ENCODE results near the gene UNC5B. TPM values are rescaled to one million over a fixed set of nuclear protein-coding genes. Genes with fewer than 3 reads are reported as not detected.

The UNC5B gene
- total RNA-seq, 3 donors from 2014 or later: 0.26 to 0.43 (median 0.35) TPM

DNA sequence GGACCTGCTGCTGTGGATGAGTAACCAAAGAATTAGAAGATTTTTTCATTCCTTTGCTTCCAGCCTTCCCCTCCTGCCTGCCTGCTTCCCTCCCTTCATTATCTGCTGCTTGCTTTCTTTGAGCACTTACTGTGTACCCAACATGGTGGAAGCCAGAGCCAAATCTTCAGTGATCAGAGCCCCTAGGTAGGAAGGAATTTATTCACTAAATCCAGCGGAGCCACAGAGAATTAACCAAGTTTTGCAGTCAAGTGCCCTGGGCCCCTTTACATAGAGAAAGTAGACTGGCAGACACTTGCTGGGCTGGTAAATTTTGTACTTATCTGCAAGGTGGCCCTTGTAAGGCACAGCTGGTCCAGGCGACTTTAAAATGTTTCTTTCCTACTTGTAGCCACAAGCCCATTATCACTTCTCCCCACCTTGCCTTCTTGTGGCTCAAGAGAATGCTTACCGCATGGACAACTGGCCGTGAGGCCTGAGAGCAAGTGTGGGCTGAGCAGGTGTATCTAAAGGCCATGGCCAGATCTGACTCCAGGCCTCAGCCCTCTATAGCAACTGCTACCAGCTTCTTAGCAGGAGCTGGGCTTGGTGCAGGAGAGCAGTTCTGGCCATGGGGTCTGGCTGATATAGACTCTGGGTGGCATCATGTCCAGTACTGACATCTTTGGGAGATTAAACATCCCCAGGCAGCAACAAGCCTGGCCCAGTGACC is 11.1 kb downstream of the UNC5B start:
- Mint-ChIP-seq H3K9me3 (no peaks in the 10 kb centered on the region), H3K36me3 (ENCODE audit: insufficient read depth) (no peaks in the 10 kb centered on the region), H3K27me3 (ENCODE audit: low read depth) (peaks cover 12% of the 10 kb centered on the region), H3K4me3 (no peak overlapping the region), H3K4me1 (ENCODE audit: low read depth) (no peaks in the 10 kb centered on the region)
- ATAC-seq (no peak), DNase-seq (no peak)

DNA sequence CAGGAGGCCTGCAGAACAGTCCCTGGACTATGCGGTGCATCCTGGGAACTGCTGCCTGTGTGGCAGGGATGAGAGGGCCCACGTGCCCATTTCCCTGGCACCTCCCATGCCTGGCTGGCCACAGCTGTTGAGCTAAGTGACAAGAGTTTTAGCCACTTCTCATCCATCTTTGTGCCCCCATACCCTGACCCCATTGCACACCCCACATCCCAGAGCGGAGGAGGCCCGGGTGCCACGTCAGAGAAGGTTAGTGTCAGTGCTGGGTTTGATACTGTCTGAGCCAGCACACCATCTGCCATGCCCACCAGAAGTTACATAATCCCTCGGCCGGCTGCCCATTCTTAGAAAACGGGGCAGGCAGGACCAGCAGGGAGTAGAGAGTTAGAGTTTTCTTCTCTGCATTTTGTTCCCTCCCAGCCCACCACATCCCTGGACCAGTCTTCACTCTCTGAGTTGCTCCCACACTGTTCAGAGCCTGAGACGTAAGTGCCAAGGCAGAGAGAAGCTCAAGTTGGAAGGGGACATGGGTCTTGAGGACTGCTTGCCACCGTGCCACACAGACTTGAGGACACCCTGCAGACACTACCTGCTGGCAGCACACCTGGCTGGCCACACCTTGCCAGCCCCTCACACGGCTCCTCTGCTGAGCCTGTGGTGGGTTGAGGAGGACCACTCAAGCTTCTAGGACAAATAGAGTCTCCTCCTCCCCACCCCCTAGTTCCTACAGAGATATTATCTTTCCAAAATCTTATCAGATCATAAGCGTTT is 13.1 kb downstream of the UNC5B start:
- Mint-ChIP-seq H3K4me3 (no peak overlapping the region), H3K36me3 (ENCODE audit: insufficient read depth) (no peaks in the 10 kb centered on the region), H3K9me3 (no peaks in the 10 kb centered on the region), H3K4me1 (ENCODE audit: low read depth) (no peaks in the 10 kb centered on the region), H3K27me3 (ENCODE audit: low read depth) (peaks cover 4% of the 10 kb centered on the region)
- no peak for ATAC-seq
- DNase-seq: no peak

DNA sequence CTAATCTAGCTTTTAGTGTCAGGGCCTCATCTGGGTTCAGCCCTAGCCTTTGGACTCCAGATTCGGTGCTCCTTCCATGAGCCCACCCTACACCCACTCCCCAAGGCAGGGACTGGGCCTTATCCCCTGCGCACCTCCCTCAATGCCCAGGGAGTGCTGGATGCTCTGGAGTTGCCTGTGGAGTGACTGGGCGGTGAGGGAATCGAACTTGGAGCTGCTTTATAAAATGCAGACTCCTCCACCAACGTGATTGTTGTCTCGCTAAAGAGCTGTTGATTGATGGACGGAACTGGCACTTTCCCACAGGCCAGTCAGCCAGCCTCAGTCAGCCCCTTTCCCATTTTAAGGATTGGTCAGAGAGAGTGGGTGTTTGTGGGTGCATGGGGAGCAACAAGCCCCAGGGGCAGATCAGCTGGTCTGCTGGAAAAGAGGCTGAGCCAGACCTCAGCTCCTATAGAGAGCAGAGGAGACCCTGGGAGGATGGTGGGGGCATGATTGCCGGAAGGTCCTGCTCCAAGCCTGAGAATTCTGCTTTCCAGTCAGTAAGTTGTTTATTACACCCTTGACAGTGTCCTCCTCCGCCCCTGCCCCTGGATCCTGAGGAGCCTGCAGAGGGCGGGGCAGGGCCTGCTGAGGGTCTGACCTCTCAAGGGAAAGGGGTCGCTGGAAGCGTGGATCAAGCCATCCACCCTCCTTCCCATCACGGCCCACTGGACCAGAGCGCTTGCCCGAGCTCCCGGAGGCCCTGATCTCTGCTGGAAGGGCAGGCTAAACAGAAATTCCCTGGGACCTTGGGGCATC is 16.7 kb downstream of the UNC5B start:
- Mint-ChIP-seq H3K9me3 (no peaks in the 10 kb centered on the region), H3K27me3 (ENCODE audit: low read depth) (peaks cover 8% of the 10 kb centered on the region), H3K4me1 (ENCODE audit: low read depth) (no peaks in the 10 kb centered on the region), H3K4me3 (no peak overlapping the region), H3K36me3 (ENCODE audit: insufficient read depth) (no peaks in the 10 kb centered on the region)
- ATAC-seq: no peak
- DNase-seq: no peak

DNA sequence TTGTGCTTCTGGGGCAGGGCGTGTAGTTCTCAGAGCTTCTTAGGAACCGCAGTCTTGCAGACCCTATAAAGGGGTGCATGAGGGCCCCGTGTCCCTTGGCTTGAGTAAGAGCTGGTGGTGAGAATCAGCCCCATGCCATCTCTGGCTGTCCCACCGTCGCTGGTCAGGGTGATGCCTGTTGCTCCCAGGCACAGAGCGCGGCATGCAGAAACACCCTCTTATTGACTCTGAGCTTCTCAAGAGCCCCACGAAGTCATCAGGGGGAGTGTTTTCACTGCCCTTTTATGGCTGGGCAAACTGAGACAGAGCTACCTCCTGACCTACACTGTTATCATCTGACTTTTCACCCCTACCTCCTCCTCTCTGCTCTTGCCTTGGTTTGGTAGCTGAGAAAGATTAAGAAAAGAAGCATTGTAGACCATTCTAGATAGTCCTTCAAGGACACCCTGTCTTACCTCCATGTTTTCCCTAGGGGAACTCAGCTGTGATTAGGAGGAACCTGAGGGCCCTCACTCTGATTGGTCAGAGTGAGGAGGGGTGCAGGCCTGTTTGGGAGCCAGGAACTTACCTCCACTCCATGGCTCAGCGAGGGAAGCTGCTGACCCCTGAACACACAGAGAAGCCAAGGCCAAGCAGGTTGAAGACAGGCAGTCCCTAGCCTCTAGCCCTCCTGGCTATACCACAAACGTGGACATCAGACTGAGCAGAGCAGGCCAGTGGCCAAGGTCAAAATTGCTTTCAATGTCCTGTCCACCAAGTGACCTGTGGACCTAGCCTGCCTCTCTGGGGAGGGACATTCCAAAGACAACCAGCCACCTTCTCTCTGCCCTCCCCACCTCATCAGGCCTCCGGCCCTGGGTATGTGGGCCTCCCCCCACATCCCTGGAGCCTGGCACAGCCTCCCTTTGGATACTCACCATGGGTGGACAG is 17.6 kb downstream of the UNC5B start:
- Mint-ChIP-seq H3K4me1 (ENCODE audit: low read depth) (no peaks in the 10 kb centered on the region), H3K27me3 (ENCODE audit: low read depth) (peaks cover 8% of the 10 kb centered on the region), H3K36me3 (ENCODE audit: insufficient read depth) (no peaks in the 10 kb centered on the region), H3K9me3 (no peaks in the 10 kb centered on the region), H3K4me3 (no peak overlapping the region)
- ATAC-seq (no peak), DNase-seq (no peak)

DNA sequence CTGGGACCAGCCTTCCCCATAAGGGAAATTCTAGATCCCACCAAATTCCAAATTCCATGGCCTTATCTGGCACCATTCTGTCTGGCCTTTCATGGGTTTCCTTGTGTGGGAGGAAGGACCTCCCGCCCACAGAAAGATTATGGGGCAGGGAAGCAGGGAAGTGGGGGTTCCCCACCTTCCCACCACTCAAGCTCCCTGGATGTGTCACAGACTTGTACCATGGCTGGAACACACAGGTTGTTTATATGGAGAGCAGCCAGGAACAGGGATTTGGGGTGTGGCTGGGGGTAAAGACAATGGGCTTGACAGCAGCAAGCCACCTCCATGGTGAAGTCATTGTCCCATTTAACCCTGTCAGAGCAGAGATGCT is 18.3 kb downstream of the UNC5B start:
- Mint-ChIP-seq H3K27me3 (ENCODE audit: low read depth) (peaks cover 7% of the 10 kb centered on the region), H3K4me3 (no peak overlapping the region), H3K9me3 (no peaks in the 10 kb centered on the region), H3K36me3 (ENCODE audit: insufficient read depth) (no peaks in the 10 kb centered on the region), H3K4me1 (ENCODE audit: low read depth) (no peaks in the 10 kb centered on the region)
- no peak for ATAC-seq
- DNase-seq: no peak

DNA sequence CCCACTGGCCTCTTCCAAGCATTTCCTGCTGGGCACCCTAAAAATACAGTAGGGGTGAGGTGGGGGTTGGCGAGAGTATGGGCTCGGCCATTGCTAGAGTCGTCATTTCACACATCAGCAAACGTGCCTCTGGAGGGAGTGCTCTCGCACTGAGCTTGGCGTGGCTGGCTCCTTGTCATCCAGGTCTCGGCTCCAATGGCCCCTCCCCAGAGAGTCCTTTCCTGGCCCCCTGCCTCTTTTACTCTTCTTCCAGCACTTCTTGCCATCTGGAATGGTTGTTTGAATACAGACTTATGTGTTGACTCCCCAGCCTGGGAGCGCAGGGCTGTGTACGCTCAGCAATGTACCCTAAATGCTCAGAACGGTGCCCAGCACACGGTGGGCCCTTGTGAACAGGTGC is 18.8 kb downstream of the UNC5B start:
- Mint-ChIP-seq H3K36me3 (ENCODE audit: insufficient read depth) (no peaks in the 10 kb centered on the region), H3K4me3 (no peak overlapping the region), H3K9me3 (no peaks in the 10 kb centered on the region), H3K4me1 (ENCODE audit: low read depth) (no peaks in the 10 kb centered on the region), H3K27me3 (ENCODE audit: low read depth) (peaks cover 6% of the 10 kb centered on the region)
- DNase-seq: no peak
- ATAC-seq: no peak

DNA sequence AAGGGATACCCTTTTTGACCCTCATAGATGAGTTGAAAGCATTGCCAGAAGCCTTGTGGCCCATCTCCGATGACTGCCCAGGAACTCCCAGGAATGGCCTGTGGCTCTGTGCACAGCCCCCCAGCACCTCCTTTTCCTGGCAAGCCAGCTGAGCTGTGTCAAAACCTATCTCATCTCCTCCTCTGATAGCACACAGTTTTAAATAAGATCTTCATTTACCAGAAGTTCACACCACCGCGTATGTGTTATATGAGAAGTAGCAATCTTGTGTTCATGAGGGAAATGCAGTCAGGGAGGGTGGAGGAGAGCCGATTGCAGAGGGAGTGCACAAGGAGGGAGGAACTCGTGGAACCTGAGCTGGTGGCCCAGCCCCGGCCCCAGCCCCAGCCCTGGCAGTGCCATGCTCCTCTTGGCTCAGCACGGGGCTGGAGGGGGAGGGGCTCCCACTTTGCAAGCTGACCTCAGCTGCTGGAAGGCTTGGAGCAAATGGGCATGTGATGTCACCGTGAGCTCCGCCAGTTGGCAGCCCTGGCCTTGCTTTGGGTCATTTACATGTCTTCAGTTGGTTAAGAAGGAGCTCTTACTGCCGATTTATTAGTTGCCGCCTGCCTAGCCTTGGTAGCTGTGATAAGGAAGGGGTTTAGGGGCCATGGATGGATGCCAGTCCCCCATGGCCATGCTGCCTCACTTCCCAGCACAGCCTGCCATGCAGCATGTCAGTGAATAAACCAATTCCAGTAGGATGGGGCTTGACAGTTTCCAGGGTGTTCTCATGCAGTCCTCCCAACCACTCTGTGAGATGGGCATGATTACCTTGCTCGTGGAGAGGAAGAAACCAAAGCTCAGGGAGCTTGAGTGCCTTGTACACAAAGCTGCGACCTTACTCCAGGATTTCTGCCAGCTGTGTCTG is 20.0 kb downstream of the UNC5B start:
- peaks cover 6% of the 10 kb centered on the region for H3K27me3 Mint-ChIP-seq (ENCODE audit: low read depth)
- H3K9me3 Mint-ChIP-seq: no peaks in the 10 kb centered on the region
- H3K4me1 Mint-ChIP-seq (ENCODE audit: low read depth): no peaks in the 10 kb centered on the region
- ATAC-seq: no peak
- DNase-seq: no peak
- no peaks in the 10 kb centered on the region for H3K36me3 Mint-ChIP-seq (ENCODE audit: insufficient read depth)
- no peak overlapping the region for H3K4me3 Mint-ChIP-seq

DNA sequence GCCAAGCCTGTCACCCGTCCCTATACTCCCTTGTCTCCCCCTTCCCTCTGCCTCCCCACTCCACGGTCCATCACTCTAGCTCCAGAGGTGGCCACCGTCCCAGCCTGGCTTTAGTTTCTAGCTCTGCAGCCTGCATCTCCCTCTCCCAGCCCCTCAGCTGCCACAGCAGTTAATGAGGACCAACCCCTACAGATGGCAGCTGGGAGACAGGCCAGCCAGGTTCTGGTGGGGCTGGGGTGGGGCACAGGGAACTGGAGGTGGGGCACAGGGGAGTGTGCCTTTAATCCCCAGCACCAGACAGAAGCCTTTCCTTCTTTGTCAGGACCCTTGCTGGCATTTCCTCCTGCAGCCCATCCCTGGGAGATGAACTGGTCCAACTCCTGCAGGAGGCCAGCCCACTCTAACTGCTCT is 21.1 kb downstream of the UNC5B start:
- no peak overlapping the region for H3K4me3 Mint-ChIP-seq
- DNase-seq (no peak), ATAC-seq (no peak)
- H3K27me3 Mint-ChIP-seq (ENCODE audit: low read depth): peaks cover 6% of the 10 kb centered on the region
- H3K9me3 Mint-ChIP-seq: no peaks in the 10 kb centered on the region
- H3K36me3 Mint-ChIP-seq (ENCODE audit: insufficient read depth): no peaks in the 10 kb centered on the region
- H3K4me1 Mint-ChIP-seq (ENCODE audit: low read depth): no peaks in the 10 kb centered on the region

DNA sequence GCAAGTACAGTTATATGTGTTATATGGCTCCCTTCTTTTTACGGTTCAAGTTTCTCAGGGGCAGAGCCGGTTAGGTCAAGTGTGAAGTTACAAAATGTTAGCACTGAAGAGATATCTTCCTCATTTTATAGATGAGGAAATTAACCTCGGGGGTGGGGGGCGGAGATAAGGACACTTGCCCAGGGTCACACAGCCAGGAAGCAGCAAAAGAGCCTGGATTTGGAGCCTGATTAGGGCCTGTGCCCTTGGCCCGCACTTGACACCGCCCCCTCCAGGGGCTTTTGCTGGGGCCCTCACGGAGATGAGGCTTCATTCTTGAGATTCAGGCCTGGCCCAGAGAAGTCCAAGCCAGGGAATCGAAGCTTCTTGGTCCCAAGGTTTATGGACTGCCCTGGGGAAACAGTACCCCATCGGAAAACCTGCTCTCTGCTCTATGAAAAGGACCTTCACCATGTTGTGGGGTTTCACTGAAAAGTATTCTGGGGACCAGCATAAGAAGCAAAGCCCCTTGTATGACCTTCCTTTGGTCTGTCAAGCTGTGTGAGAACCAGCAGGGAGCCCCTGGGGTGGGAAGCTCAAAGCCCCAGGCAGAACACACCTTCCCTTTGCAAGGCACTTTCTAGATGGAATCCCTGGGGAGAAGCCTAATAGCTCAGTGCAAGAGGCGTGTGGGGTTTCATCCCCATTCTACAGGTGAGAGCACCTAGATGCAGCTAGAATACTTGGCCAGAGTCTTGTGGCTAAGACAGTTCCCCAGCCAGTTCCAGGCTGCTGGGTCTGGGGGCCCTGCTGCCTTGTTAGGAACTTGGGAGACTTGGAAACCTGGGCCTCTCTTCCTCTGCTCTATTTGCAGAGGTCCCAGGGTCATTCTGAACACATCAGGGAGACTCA is 21.9 kb downstream of the UNC5B start:
- no peak for DNase-seq
- H3K36me3 Mint-ChIP-seq (ENCODE audit: insufficient read depth): no peaks in the 10 kb centered on the region
- ATAC-seq: no peak
- no peak overlapping the region for H3K4me3 Mint-ChIP-seq
- H3K9me3 Mint-ChIP-seq: no peaks in the 10 kb centered on the region
- peaks cover 6% of the 10 kb centered on the region for H3K27me3 Mint-ChIP-seq (ENCODE audit: low read depth)
- no peaks in the 10 kb centered on the region for H3K4me1 Mint-ChIP-seq (ENCODE audit: low read depth)

DNA sequence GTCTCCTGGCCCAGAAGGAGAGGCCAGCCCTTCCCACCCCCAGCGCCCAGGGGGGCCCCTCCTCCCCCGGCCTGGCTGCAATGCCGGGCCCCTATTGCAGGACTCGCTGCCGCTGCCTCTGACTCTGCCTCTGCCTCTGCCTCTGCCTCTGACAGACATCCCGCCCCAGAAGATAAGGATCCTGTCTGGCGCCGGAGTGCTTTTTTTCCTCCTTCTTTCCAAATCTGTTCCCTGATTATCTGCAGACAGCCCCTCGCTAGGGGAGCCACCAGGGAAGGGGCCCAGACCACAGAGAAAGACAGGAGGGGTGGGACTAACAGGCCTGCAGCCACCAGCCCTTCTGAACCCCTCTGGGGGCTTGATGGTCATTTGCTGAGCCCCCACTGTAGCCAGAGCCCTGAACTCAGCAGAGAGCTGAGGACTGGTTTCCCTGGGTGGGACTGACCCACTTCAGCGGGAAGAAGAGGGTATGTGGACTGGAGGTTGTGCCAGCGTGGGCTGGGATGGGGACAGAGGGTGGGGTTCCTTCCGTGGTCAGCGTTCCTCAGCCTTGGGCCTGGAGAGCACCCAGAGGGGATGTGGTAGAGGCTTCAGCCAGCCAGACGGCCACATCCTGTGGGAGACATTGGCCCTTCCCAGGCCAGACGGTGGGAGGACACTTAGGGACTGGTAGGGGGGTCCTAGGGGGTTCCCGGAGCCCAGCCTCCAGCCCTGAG is 22.8 kb downstream of the UNC5B start:
- ATAC-seq (no peak), DNase-seq (no peak)
- Mint-ChIP-seq H3K9me3 (no peaks in the 10 kb centered on the region), H3K4me1 (ENCODE audit: low read depth) (no peaks in the 10 kb centered on the region), H3K4me3 (no peak overlapping the region), H3K27me3 (ENCODE audit: low read depth) (peaks cover 6% of the 10 kb centered on the region), H3K36me3 (ENCODE audit: insufficient read depth) (no peaks in the 10 kb centered on the region)

DNA sequence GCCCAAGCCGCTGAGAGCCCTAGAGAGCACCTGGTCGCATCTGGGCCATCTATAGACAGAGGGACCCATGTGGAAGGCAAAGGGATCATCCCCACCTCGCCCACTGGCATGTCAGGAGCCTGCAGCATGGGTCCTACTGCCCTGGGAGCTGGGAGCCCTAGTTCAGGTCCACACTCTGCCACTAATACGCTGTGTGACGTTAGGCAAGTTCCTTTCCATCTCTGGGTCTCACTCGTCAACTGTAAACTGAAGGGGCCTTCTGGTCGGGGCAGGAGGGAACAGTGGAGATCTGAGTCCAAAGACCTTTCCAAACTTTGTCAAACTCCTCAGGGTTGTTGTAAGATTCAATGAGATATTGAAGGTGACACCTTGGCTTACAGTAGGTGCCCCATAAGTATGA is 23.4 kb downstream of the UNC5B start:
- H3K27me3 Mint-ChIP-seq (ENCODE audit: low read depth): peaks cover 6% of the 10 kb centered on the region
- no peaks in the 10 kb centered on the region for H3K36me3 Mint-ChIP-seq (ENCODE audit: insufficient read depth)
- ATAC-seq (no peak), DNase-seq (no peak)
- no peaks in the 10 kb centered on the region for H3K9me3 Mint-ChIP-seq
- H3K4me1 Mint-ChIP-seq (ENCODE audit: low read depth): no peaks in the 10 kb centered on the region
- H3K4me3 Mint-ChIP-seq: no peak overlapping the region

DNA sequence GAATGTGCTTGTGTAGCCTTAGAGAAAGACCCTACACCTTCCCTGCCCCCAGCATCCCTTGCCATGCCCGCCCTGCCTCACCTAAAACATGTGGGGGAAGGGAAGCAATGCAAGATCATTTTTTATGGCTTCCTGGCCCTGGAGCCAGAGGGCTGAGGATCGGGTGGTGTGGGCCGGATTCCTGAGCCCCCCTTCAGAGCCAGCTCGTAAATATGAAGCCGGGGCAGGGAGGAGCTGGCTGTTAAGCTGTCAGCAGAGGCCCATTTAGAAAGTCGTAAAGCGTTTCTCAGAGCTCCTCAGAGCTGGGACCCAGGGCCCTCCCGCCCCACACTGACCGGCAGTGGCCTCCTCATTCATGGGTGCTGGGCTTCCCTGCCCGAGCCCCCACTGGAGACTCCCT is 23.9 kb downstream of the UNC5B start:
- Mint-ChIP-seq H3K4me3 (no peak overlapping the region), H3K36me3 (ENCODE audit: insufficient read depth) (no peaks in the 10 kb centered on the region), H3K4me1 (ENCODE audit: low read depth) (no peaks in the 10 kb centered on the region), H3K9me3 (no peaks in the 10 kb centered on the region), H3K27me3 (ENCODE audit: low read depth) (peaks cover 6% of the 10 kb centered on the region)
- ATAC-seq (no peak), DNase-seq (no peak)
